Measurements from ENCODE around the gene ACVR1C. TPM values are rescaled to one million over a fixed set of nuclear protein-coding genes. Genes with fewer than 3 reads are reported as not detected.
"Not testable (repeated sequence)": the region's sequence is repeated elsewhere in the genome, so short reads cannot be mapped to it uniquely, and the experiment has no call there.

Gene ACVR1C
- total RNA-seq, 1 donor from 2014 or later: 0.20 TPM

- ChIA-PET POLR2A (no interaction called here), CTCF (interaction anchor here (0.8 to 1.2 kb wide), 2 partner anchors 256 to 265 kb away, joined by 3 to 8 read pairs; no protein-coding TSS in a partner anchor)
- TF ChIP-seq CTCF (IDR thresholded peaks at IDR 0.05): no peak
- Mint-ChIP-seq H3K36me3 (ENCODE audit: low read depth) (no peaks in the 10 kb centered on the region), H3K4me1 (peaks cover 6% of the 10 kb centered on the region), H3K27ac (no peak overlapping the region), H3K9me3 (no peaks in the 10 kb centered on the region), H3K27me3 (no peaks in the 10 kb centered on the region), H3K4me3 (no peak overlapping the region)
- ATAC-seq (ENCODE audit: low read depth): no peak
- intact Hi-C loops (cut with micrococcal nuclease): loop anchor here (5.0 kb wide), 1 partner anchor 420 kb away; no protein-coding TSS in a partner anchor
- no peak for DNase-seq
These were observed 36.3 kb downstream of the ACVR1C start for GRCh38 chr2:157592374-157592773.

GRCh38 chr2:157587576-157587975 is 41.1 kb downstream of the ACVR1C start:
- Mint-ChIP-seq H3K36me3 (ENCODE audit: low read depth) (no peaks in the 10 kb centered on the region), H3K27ac (no peak overlapping the region), H3K9me3 (no peaks in the 10 kb centered on the region), H3K4me3 (no peak overlapping the region), H3K4me1 (no peaks in the 10 kb centered on the region), H3K27me3 (peaks cover 3% of the 10 kb centered on the region)
- CTCF ChIA-PET: no interaction called here
- DNase-seq (no peak), ATAC-seq (ENCODE audit: low read depth) (no peak)
- intact Hi-C loops (cut with micrococcal nuclease): loop anchor here (5.0 kb wide), 1 partner anchor 45 kb away; no protein-coding TSS in a partner anchor
- no peak for TF ChIP-seq CTCF (IDR thresholded peaks at IDR 0.05)
- POLR2A ChIA-PET: no interaction called here

- ChIA-PET POLR2A (no interaction called here), CTCF (no interaction called here)
- peaks cover 5% of the 10 kb centered on the region for H3K4me1 Mint-ChIP-seq
- no peak overlapping the region for H3K4me3 Mint-ChIP-seq
- no peak for TF ChIP-seq CTCF (IDR thresholded peaks at IDR 0.05)
- no peak overlapping the region for H3K27ac Mint-ChIP-seq
- peaks cover 1% of the 10 kb centered on the region for H3K27me3 Mint-ChIP-seq
- DNase-seq (no peak), ATAC-seq (ENCODE audit: low read depth) (no peak)
- intact Hi-C loops (cut with micrococcal nuclease): no loop called here
- H3K36me3 Mint-ChIP-seq (ENCODE audit: low read depth): no peaks in the 10 kb centered on the region
- no peaks in the 10 kb centered on the region for H3K9me3 Mint-ChIP-seq
These were observed 54.5 kb downstream of the ACVR1C start for GRCh38 chr2:157574165-157574564.

GRCh38 chr2:157572725-157573124 is 55.9 kb downstream of the ACVR1C start:
- ATAC-seq (ENCODE audit: low read depth): peak; percentile 31

GRCh38 chr2:157566623-157567022 is 62.0 kb downstream of the ACVR1C start:
- CTCF ChIA-PET; intact Hi-C loops (cut with micrococcal nuclease); H3K4me1 Mint-ChIP-seq; H3K36me3 Mint-ChIP-seq (ENCODE audit: low read depth); H3K9me3 Mint-ChIP-seq; H3K27me3 Mint-ChIP-seq; ATAC-seq (ENCODE audit: low read depth); POLR2A ChIA-PET; DNase-seq; H3K27ac Mint-ChIP-seq; H3K4me3 Mint-ChIP-seq: not testable (repeated sequence)

More at GRCh38 chr2:157572725-157573124, 55.9 kb downstream of the ACVR1C start:
- Mint-ChIP-seq H3K36me3 (ENCODE audit: low read depth) (no peaks in the 10 kb centered on the region), H3K27me3 (peaks cover 1% of the 10 kb centered on the region), H3K4me1 (peaks cover 5% of the 10 kb centered on the region), H3K9me3 (no peaks in the 10 kb centered on the region), H3K4me3 (no peak overlapping the region), H3K27ac (no peak overlapping the region)
- no peak for TF ChIP-seq CTCF (IDR thresholded peaks at IDR 0.05)
- ChIA-PET CTCF (interaction anchor here (0.5 to 1.4 kb wide), 4 partner anchors 245 to 330 kb away, joined by 3 to 4 read pairs (median 3); partner anchors contain the start of gene ERMN), POLR2A (no interaction called here)
- intact Hi-C loops (cut with micrococcal nuclease): no loop called here
- DNase-seq: no peak

GRCh38 chr2:157566113-157566512 is 62.6 kb downstream of the ACVR1C start:
- intact Hi-C loops (cut with micrococcal nuclease); H3K9me3 Mint-ChIP-seq; H3K36me3 Mint-ChIP-seq (ENCODE audit: low read depth); POLR2A ChIA-PET; H3K27ac Mint-ChIP-seq; DNase-seq; H3K27me3 Mint-ChIP-seq; CTCF ChIA-PET; H3K4me1 Mint-ChIP-seq; H3K4me3 Mint-ChIP-seq; ATAC-seq (ENCODE audit: low read depth): not testable (repeated sequence)
